ENCODE measurements around the gene ZBTB20.

Gene ZBTB20

DNA sequence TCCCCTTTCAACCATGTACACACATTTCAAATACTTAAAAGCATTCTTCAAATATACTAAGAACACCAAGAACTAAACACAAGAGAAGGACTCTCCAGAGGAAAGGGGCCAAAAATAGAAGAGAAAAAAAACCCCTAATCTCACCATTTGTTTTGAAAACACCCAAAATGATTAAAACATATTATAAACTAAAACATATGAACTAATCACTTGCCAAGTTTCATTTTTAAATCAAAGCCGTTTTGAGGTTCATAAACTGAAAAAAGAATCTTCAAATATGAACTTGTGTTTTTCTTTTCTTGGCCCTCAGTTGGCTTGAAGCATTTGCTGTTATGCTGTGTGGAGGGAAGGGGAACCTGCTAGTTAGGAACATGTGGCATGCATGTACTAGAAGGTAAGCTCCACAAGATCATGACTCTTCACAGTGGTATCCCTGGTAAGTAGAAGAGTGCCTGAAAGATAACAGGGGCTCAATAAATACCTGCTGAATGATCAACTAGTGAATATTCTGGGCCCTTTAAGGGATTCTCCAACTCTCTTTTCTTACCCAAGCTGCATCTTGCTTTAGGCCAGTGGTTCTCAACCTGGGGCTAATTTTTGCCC is 628.8 kb downstream of the ZBTB20 start:
- no peak for DNase-seq (ENCODE audit: low read depth)

DNA sequence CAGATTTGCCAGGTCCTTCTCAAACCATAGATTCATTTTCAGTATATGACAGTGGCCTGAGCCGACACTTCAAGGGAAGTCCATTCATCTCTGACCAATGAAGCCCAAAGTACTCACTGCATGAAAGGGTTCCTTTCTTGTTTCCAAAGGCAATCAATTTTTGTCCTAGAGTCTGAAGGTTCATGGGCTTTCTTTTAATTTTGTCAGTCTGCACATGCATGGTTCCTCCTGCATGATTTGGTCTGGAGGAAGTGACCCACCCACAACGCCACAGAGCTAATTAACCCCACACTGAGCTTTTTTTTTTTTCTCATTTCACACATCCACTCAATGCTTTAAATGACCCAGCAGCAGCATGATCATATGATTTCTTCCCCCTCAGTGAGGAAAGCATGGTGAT is 636.9 kb downstream of the ZBTB20 start:
- no peak for DNase-seq (ENCODE audit: low read depth)

DNA sequence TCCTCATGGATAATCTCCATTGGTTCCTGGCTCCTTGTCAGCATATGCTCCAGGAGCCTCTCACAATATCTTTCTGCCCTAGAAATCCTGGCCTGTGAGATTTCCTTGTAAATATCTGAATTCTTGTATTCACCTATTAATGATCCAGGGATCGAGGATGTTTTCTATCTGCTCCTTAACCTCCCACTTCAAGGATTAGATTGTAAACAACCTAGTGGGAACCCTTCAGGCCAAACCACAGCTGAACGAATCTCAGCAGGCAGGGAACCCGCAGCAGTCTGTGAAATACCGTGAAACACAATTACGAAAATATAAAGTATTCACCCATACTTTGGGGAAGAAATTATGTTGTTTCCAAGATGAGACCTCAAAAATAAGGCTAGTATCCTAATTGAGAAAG is 637.3 kb downstream of the ZBTB20 start:
- no peak for DNase-seq (ENCODE audit: low read depth)

DNA sequence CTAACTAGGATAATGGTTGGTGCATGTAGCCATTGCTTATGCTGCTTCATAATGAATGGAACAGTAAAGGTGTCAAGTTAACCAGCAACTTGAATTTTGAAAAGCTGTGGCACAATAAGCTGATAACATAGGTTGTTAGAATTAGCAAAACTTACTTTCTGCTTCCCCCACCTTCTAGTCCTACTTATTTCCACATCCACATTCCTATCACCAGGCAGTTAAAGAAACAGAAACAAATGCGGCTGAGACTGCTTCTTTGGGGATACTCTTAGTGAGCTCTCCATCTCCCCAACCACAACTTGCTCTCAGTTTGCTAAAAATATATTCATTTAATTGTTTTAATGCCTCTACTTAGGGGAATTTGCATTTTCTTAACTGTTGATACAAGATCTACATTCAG is 638.1 kb downstream of the ZBTB20 start:
- no peak for DNase-seq (ENCODE audit: low read depth)

DNA sequence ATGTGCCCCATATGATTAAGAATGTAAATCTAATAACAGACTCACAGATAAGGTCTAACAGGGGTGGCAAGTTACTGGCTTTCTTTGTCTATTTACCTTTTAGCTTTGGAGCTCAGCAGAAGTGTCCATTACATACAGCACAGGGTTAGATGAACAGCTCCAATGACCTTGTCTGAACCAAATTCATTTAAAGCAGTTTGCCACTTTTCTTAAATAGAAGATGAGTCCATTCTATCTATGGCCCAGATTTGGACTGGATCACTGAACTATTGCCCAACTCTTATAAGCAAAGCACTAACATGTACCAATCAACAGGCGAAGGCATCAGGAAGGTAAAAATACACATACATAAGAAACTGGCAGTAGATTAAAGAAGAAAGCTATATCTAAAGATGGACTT is 638.9 kb downstream of the ZBTB20 start:
- DNase-seq (ENCODE audit: low read depth): no peak

DNA sequence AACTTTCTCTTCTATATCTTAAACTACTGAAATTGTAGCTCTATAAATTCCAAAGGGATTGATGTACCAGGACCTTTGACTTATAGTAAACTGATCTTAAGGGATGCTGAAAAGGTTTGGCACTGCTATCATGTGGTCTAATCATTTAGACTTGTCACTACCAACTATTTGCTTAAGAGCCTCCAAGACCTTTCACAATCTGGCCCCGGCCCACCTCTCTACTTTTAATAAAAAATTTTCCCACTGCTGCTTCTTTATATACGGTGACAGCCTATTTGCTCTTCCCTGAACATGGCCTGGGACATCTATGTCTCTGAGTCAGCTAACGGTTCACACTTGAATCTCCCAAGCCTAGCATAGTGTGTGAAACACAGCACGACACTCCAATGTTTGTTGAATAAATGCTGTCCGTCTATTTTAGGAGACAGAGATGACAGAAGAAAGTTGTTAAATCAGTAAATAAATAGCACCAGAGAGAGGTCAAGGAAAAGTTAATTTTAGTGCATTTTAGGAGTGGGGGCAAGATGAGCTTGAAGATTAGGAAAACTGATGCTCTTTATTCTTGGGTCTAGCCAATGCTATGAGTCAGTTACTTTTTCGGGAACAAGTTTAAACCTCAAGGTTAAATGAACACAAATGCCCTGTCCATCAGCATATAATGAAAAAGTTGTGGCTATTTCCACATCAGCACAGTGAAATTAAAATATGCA is 640.3 kb downstream of the ZBTB20 start:
- DNase-seq (ENCODE audit: low read depth): no peak

DNA sequence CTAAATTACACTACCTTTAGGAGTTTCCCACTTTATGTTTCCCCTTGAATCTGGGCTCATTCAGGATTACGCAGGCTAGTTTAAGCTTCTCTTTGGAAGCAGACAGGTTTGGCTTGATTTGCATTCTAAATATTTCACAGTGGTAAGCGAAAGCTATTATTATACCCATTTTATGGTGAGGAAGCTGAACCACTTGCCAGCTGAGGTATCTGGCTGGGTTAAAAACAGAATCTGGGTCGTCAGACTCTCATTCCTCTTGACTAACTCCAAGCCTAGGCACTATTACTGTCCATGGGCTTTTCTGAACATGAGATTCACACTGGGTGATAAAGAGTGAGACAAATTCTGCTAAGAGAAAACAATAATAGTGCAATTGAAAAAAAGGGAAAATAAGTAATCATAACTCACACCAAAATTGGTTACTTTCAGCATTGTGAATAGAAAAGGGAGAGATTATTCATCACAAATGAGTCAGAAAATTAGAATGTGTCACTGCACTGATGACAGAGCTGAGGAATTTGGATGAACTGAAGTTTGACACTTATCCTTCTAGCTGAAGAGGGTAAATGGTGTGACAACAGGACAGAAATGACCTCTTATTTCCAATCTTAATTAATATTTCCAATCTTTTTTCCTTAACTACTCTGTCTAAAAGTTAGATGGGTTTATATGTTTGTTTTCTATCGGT is 642.0 kb downstream of the ZBTB20 start:
- DNase-seq (ENCODE audit: low read depth): no peak

DNA sequence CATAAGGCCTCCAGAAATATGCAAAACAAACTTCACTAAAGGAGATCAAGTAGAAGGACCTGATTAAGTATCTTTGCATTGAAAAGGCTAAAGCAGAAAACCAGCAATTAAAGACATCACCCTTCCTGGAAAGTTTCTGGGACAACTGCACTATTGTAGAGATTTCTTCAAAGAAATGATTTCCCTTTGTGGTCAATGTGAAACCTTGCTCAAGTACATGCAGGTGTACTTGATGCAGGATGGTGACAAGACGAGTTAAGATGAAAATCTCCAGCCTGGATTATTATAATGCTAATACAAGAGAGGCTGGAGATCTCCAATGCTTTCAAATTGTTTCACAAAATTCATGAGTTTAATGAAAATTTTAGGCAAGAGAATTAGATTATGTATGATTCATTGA is 644.9 kb downstream of the ZBTB20 start:
- DNase-seq (ENCODE audit: low read depth): no peak

DNA sequence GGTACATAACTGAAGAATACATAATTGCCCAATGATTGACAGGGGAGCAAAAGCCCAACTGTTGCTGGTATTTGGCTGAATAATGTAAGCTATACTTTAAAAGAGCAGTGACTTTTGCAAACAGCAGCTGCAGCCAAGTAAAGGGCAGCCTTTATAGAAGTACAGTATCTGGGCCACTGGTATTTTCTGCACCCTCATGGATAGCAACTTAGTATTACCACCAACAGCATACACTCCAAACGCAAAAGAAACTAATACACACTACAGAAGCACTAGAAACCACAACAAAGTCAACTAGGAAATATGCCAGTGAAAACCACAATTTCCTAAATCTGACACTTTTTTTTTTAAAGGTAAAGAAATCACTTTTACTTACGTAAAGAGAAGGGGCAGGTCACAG is 647.1 kb downstream of the ZBTB20 start:
- DNase-seq (ENCODE audit: low read depth): no peak

DNA sequence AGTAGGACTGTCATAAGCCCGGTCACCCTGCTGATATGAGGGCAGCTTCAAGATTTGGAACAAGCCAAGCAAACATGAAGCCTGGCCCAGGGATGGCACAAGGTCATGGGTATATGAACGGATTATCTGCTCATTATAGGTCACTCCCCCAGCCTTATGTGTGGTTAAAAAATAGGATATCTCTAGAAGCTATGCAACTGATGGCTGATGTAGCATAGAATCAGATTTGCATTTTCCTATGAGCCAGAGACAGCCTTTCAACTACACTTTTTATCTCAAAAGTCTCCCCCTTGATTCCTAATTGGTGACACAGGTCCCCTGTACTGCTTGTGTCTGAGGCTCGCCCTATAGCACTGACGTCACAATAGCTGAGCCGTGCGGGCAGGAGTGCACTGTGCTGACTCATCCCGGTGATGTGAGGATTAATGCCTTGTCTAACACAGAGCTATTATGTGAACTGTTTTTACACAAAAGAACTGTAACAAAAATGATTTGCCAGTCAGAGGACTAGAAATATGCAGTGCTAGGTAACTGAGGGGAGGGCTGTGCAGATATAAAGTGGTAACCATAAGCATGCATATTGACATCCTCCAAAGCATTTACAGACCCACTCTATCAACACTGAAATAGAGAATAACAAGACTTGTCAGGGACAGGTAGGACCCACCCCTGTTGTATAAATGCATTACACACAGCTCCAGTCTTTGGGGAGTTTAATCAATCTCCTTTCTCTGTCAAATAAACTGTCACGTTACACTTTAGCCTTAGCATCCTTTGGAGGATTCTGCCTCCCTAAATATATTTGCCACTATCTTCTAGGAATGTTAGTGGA is 648.3 kb downstream of the ZBTB20 start:
- no peak for DNase-seq (ENCODE audit: low read depth)

DNA sequence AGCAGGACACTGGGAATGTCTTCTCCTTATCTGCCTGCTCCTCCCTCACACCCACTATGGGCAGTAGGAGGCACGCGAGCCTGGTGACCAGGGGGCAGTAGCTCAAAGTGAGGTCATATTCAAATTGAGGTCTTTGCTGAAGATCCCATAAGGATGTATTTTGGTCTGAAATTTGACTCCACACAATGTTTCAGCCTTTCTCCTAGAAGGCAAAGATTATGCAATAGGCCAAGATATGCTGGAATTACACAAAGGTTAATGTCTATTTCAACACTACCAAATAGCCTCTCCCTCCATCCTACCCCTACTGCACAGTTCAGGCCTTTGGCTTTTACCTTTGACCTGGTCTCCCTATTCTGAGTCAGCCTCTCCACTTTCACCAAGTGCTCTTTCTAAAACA is 650.2 kb downstream of the ZBTB20 start:
- no peak for DNase-seq (ENCODE audit: low read depth)

DNA sequence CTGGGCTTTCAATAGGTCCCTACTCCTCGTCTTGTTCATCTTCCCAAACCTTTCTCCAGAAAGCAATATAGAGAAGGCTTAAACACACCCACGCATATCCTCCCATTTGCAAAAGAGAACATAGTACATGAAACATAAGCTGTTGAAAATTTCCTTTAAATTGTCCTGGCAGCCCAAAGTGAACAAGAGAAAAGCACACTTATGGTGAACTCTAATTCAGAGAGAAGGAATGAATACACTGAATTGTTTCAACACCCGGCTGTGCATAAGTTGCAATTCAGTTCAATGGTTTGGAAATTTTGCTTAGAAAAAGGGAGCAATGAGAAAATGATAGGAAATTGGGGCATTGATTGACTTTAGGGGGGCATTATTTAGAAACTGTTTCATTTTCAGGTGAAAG is 650.6 kb downstream of the ZBTB20 start:
- DNase-seq (ENCODE audit: low read depth): no peak

DNA sequence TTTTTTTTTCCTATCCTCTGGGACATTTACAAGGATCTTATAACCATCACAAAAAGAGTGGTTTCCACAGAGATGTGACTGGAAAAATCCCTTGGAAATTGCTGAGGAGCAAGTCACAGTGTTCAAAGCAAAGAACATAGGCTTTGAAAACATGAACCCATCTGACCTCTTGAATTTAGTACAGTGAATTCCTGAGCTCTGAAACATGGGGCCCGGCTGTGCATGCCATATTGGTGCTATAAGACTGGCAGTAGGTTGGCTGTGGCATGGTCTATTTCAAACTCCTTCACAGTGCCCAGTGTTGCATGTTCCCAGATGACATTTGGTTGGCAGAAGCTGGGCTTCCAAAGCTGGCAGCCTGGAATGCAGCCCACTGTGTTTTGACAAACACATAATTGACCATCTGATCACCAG is 651.1 kb downstream of the ZBTB20 start:
- no peak for DNase-seq (ENCODE audit: low read depth)

DNA sequence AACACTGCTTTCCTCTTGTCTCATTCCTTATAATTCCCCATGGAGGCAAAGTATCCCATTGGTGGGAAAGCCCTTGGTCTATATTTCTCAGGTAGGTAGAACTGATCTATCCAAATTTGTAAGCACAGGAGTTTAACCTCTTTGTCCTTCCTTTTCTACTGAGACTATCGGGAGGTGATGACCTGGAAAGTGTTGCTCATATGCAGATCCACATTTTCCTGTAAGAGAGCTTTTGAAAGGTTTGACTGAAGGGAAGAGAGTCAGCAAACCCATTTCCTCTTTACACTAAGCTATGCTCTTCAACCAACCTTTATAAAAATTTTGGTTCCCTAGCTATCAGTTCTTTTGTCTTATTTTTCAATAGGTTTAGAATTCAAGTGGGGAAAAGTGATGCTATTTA is 652.6 kb downstream of the ZBTB20 start:
- DNase-seq (ENCODE audit: low read depth): no peak

DNA sequence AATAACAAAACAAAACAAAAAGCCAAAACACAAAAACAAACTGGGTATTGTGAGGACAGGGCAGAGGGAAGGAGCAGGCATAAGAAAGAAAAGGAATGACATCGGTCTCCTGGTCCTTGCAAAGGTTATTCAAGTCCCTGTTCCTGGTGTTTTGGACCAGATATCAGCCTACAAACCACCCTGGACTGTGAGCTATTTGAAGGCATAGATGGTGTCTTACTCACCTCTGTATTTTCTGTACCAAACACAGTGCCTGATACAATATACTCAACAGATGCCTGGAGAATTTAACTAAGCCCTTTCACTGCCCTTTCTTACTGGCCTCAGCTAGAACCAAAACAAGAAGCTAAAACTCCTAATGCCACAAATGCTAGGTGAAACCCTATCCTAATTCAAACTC is 656.3 kb downstream of the ZBTB20 start:
- DNase-seq (ENCODE audit: low read depth): no peak

DNA sequence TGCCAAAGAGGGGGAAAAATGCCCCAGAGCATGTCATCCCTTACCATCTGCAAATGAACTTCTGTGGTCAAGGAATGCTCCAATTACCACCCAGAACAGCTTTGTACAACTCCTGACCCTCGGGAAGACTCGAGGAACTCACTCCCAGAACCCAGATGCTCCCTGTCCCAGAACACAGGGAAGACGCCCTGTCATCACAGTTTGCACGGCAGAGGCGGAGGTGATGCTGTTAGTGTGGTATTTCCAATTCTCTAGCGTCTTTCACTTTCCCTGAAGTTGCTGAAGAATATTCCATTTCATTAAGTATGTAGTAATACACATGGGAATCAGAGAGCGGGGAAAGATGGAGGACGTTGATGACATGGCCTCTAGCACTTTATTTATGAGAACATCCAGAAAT is 659.6 kb downstream of the ZBTB20 start:
- DNase-seq (ENCODE audit: low read depth): no peak

DNA sequence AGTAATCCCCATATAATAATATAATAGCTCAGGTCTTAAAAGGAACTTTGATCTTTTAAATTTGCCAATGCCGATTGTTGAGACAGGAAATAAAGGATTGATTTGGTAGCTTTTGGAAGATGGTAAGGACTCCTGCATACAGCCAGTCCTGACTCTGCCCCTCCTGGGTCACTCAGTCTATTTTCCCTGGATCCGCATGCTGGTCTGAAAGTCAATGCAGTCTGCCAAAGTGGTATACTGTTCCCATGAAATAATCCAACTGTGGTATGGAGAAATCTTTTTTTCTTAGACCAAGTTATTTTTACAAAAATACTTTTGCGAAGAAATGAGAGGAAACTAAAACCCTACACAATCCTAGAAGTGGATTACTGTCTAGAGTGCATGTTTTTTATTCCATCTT is 662.2 kb downstream of the ZBTB20 start:
- DNase-seq (ENCODE audit: low read depth): no peak

DNA sequence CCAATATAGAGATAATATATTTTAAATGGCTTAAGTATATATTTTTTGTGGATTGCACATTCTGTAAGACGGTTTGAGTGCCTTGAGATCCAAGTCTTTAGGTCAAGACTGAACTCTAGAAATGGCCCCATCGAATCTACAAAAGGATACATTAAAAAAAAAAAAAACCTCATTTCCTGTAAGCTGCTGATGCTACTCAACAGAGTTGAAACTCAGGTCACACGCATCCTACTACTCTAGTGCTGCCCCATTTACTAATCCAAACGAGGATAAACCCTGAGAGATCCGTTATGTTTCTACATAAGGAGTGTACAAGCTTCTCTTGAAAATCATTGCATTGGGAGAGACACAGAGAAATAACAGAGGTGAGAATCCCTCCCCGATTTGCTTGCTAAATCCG is 666.0 kb downstream of the ZBTB20 start:
- DNase-seq (ENCODE audit: low read depth): no peak

DNA sequence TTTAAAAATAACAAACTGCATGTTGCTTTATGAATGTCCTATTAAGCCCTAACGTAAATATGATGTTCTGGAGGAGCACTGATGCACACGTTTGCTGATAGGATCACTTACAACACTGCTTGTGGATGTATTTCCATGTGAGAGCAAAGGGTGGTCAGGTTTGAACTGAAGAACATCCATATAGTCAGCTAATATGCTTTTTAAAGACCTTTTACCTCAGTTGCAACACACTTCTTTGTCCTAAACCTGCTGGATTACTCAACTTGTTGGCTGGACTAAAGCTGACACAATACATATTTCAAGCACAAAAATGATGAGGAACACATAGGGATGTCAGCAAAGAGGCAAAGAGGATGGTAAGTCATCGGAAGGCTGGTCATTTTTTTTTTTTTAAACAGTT is 666.6 kb downstream of the ZBTB20 start:
- no peak for DNase-seq (ENCODE audit: low read depth)

DNA sequence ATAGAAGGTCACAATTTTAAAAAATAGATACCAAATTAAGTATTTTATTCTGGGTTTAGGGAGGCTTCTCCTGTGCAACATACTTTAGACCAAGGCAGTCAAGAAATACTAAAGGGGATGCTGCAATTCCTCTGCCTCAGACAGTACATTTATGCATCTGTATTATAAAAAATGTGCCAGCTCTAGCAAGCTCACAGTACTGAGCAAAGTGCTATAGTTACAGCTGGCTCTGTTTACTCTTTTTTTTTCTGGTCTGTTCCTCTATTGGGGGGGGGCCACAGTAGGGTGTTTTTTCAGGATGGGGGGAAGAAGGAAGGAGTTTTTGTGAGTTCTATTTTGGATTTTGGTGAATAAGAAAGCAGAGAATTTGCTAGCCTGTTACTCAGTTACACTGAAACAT is 668.3 kb downstream of the ZBTB20 start:
- no peak for DNase-seq (ENCODE audit: low read depth)

DNA sequence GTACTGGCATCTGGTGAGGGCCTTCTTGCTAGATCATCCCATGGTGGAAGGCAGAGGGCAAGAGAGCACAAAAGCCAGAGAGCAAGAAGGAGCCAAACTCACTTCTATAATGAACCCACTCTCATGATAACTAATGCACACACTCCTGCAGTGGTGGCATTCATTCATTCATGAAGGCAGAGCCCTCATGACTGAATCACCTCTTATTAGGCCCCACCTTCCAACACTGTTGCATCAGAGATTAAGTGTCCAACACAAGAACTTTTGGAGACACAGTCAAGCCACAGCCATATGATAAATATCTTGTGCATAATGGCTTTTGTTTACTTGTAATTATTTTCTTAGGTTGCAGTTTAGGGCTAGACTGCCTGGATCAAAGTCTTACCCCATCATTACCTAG is 670.6 kb downstream of the ZBTB20 start:
- DNase-seq (ENCODE audit: low read depth): no peak

DNA sequence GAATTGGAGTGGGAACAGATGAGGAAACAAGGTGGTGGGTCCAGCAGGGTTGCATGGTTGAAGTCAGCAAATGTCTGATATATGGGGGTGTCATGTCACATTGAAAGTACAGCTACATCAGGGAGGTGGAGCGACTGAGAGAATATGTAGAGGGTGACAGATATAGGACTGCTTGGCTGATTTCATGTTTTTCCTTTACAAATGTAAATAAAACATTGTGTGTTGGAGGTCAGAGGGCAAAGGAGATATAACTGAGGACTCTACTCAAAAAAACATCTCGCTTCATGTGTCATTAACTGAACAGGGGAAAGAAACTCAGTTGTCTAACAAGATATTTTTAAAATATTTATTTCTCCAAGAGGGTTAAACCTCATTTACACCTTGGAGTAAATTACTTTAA is 675.6 kb downstream of the ZBTB20 start:
- no peak for DNase-seq (ENCODE audit: low read depth)

DNA sequence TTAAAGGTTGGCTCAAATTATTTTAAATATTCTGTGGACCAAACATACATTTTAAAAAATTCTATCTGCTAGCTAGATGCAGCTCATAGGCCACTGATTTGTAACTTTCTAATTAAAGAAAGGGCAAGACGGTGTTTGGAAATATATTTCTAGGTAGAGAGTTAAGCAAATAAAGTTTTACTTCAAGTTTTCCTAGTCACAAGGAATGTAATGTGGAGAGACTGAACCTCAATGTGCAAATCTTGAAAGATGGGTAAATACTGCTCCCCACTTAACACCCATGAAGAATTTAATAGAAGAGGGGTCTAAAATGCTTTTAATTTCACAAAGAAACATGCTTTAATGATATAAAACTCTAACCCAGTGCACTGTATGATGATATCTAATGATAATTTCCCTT is 678.0 kb downstream of the ZBTB20 start:
- DNase-seq (ENCODE audit: low read depth): no peak

All from stimulated activated CD4-positive, alpha-beta T cell treated with anti-CD3 and anti-CD28 coated beads, Interleukin-2, amount 100 ng/mL, for 4 hours (primary cell).